Neural progenitor cell (in vitro differentiated cells): ENCODE data around the gene RIT1.

Experiments used
- CTCF ChIP-seq: fragments of 200-600 bp; sonication (generic); IDR thresholded peaks from 2 replicates; pipeline ENCODE4 v1.5.1; 2017; ENCODE audit warnings: antibody characterized with exemption, mild to moderate bottlenecking
- EZH2 ChIP-seq: fragments of 200-600 bp; sonication (generic); IDR thresholded peaks from 2 replicates; pipeline ENCODE4 v1.6.1; 2017; ENCODE audit warnings: antibody characterized with exemption, mild to moderate bottlenecking, moderate library complexity

DNA sequence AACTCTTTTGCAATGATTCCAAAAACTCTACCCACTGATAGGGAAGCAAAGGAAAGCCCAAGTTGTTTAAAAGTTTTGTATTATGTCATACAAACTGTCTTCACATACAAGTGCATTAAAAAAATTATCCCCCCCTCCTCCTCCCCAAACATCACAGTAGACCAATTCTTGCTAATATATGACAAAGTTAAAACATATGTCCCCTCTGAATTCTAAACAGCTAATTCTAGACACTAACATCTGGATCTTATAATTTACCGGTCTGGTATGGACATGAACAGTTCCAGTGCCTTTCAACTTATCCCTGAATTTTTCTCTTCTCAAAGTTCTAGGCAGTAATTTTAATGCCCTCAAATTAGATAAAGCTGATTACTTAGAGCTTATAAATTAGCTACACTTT is 13.4 kb downstream of the RIT1 start:
- TF ChIP-seq CTCF (no peak), EZH2 (no peak)
